B cell (primary cell): Measurements from ENCODE around the gene NEO1. TPM values are rescaled to one million over a fixed set of nuclear protein-coding genes. Genes with fewer than 3 reads are reported as not detected.

Experiments used
- ATAC-seq: fragments of 200-7000 bp; cut with Tn5 transposase; one replicate; pipeline ENCODE4 v1.10.0; 2021; ENCODE audit warnings: low read depth, mild to moderate bottlenecking, moderate number of reproducible peaks, moderate library complexity
- CTCF ChIA-PET: fragments of 350-600 bp; sonication (Branson Sonifier 250); formaldehyde crosslinking; loops from one replicate; lab custom pipeline; 2021; ENCODE audit warnings: antibody characterized with exemption, inconsistent platforms; lab: Charles Lee
- POLR2A ChIA-PET: fragments of 350-600 bp; sonication (Branson Sonifier 250); formaldehyde crosslinking; loops from one replicate; lab custom pipeline; 2021; ENCODE audit warnings: antibody characterized with exemption; lab: Charles Lee
- DNase-seq: peaks from one replicate; pipeline ENCODE4 v3.0.0; 2013
- H2AFZ ChIP-seq: 2 replicates; pipeline ENCODE4 v1.6.1; 2012; ENCODE audit warnings: mild to moderate bottlenecking, low read depth, low read length; ENCODE audit not compliant: insufficient read depth, poor library complexity, severe bottlenecking
- H3K27ac ChIP-seq, 2 donors: 1 replicate in 1 of 2; 2 replicates in 1 of 2; pipeline ENCODE4 v1.5.1; 2012 to 2013; ENCODE audit warnings: low read length in 2 of 2, mild to moderate bottlenecking in 2 of 2, moderate library complexity in 1 of 2
- H3K27me3 ChIP-seq, 4 experiments: fragments of 200-600 bp in 1 of 4; sonication (generic) in 1 of 4; replicated peaks in 1 of 4; 1 replicate in 2 of 4; 2 replicates in 2 of 4; pipeline versions ENCODE4 v1.6.1 to v1.7.0; 2013 to 2016; ENCODE audit warnings: low read length in 3 of 4, mild to moderate bottlenecking in 2 of 4, mixed read lengths in 1 of 4, moderate library complexity in 1 of 4; ENCODE audit not compliant: insufficient read depth in 4 of 4, control insufficient read depth in 3 of 4; ENCODE audit errors: control extremely low read depth in 1 of 4
- H3K36me3 ChIP-seq, 2 experiments: replicated peaks in 1 of 2; 1 replicate in 1 of 2; 2 replicates in 1 of 2; pipeline versions ENCODE4 v1.6.1 to v1.7.1; 2013; ENCODE audit warnings: low read length in 1 of 2; ENCODE audit not compliant: insufficient read depth in 2 of 2, control insufficient read depth in 1 of 2; ENCODE audit errors: control extremely low read depth in 1 of 2, extremely low read depth in 1 of 2
- H3K4me1 ChIP-seq, 2 donors: fragments of 200-600 bp in 1 of 2; sonication (generic) in 1 of 2; 1 replicate in 1 of 2; 2 replicates in 1 of 2; pipeline versions ENCODE4 v1.5.1 to v1.6.1; 2013 to 2017; ENCODE audit warnings: low read length in 2 of 2; ENCODE audit not compliant: control insufficient read depth in 2 of 2, insufficient read depth in 2 of 2
- H3K4me2 ChIP-seq: replicated peaks from 2 replicates; pipeline ENCODE3; 2012; ENCODE audit warnings: mild to moderate bottlenecking, low read depth, low read length; ENCODE audit not compliant: poor library complexity, severe bottlenecking
- H3K4me3 ChIP-seq, 5 experiments: fragments of 200-600 bp in 1 of 5; sonication (generic) in 1 of 5; 1 replicate in 3 of 5; 2 replicates in 2 of 5; pipeline versions ENCODE4 v1.5.1 to v1.7.0; 2011 to 2016; ENCODE audit warnings: low read length in 4 of 5, mild to moderate bottlenecking in 4 of 5, low read depth in 2 of 5, control low read depth in 1 of 5, moderate library complexity in 1 of 5; ENCODE audit not compliant: insufficient read depth in 1 of 5; ENCODE audit errors: control extremely low read depth in 1 of 5, extremely low read depth in 1 of 5
- H3K79me2 ChIP-seq: fragments of 200-600 bp; sonication (generic); one replicate; pipeline ENCODE4 v1.6.0; 2016; ENCODE audit warnings: low read length; ENCODE audit not compliant: control insufficient read depth, insufficient read depth
- H3K9ac ChIP-seq: fragments of 200-600 bp; sonication (generic); 2 replicates; pipeline ENCODE4 v1.6.1; 2017; ENCODE audit warnings: mild to moderate bottlenecking, low read length, moderate library complexity
- H3K9me3 ChIP-seq, 3 donors: one replicate each; pipeline versions ENCODE4 v1.6.1 to v1.7.1; 2013; ENCODE audit warnings: low read length in 2 of 3; ENCODE audit not compliant: control insufficient read depth in 2 of 3, insufficient read depth in 1 of 3; ENCODE audit errors: control extremely low read depth in 1 of 3
- H4K20me1 ChIP-seq: 2 replicates; pipeline ENCODE4 v1.6.0; 2012; ENCODE audit warnings: mild to moderate bottlenecking, low read length; ENCODE audit not compliant: insufficient read depth, control insufficient read depth, poor library complexity, severe bottlenecking
- H3K27ac Mint-ChIP-seq: one replicate; pipeline ENCODE4 v1.8.0; 2021; ENCODE audit warnings: mixed read lengths
- H3K27me3 Mint-ChIP-seq: one replicate; pipeline ENCODE4 v1.8.0; 2021; ENCODE audit warnings: mixed read lengths
- H3K4me1 Mint-ChIP-seq: one replicate; pipeline ENCODE4 v1.8.0; 2021; ENCODE audit warnings: mixed read lengths
- H3K4me3 Mint-ChIP-seq: one replicate; pipeline ENCODE4 v1.8.0; 2021; ENCODE audit warnings: mixed read lengths
- H3K9me3 Mint-ChIP-seq: one replicate; pipeline ENCODE4 v1.8.0; 2022; ENCODE audit warnings: mixed read lengths; ENCODE audit not compliant: insufficient read depth
- CTCF ChIP-seq: fragments of 200-600 bp; IDR thresholded peaks from one replicate; pipeline ENCODE4 v1.8.0; 2022; ENCODE audit warnings: antibody characterized with exemption, mild to moderate bottlenecking
- EZH2 ChIP-seq: IDR thresholded peaks from 2 replicates; pipeline ENCODE4 v1.6.1; 2012; ENCODE audit warnings: borderline replicate concordance, low read depth, mild to moderate bottlenecking, moderate library complexity, low read length; ENCODE audit not compliant: insufficient read depth, poor library complexity, severe bottlenecking
- WGBS: methylation state at CpG from one replicate; pipeline ENCODE4 v1.1.5; 2013; ENCODE audit warnings: missing lambda C conversion rate; ENCODE audit not compliant: insufficient coverage; 5-methylcytosine and 5-hydroxymethylcytosine counted together
- intact Hi-C: fragments of 100-400 bp; cut with micrococcal nuclease; formaldehyde crosslinking; loops from one replicate; pipeline ENCODE4 v1.10.0; 2022
- polyA plus RNA-seq: library from polyadenylated mRNA; depleted of rRNA; stranded (reverse); fragments of >200 nt; gene quantifications from 2 replicates; pipeline ENCODE4 v1.2.3, GENCODE V29; 2012
- total RNA-seq, 2 donors: library from RNA; stranded (reverse); fragments of 120-200 nt in 1 of 2; gene quantifications; 1 replicate in 1 of 2; 2 replicates in 1 of 2; pipeline versions ENCODE4 v1.2.3 to v1.2.4, GENCODE V29; 2013 to 2022

Gene NEO1
- total and polyA plus RNA-seq, 2 donors (not counting 1 experiment from before 2014, with no cell fraction given), result 1.3 to 3.9 TPM

GRCh38 chr15:73026511-73027054 lies 25.7 kb upstream of the NEO1 start:
- ChIA-PET CTCF (interaction anchor here (1.1 kb wide), 1 partner anchor 10 kb away, joined by 3 read pairs; no protein-coding TSS in a partner anchor), POLR2A (no interaction called here)
- Histone ChIP-seq H3K9ac (no peak overlapping the region), H3K4me3 (no peak overlapping the region), H3K79me2 (no peaks in the 10 kb centered on the region), H3K27ac (no peak overlapping the region), H3K4me2 (no peak overlapping the region), H3K4me1 (no peaks in the 10 kb centered on the region), H3K9me3 (no peaks in the 10 kb centered on the region), H4K20me1 (no peaks in the 10 kb centered on the region), H2AFZ (no peak overlapping the region), H3K36me3 (no peaks in the 10 kb centered on the region), H3K27me3 (peaks cover 0 to 6% (median 1%) of the 10 kb centered on the region in 4 experiments)
- no peak overlapping the region for H3K4me3 Mint-ChIP-seq
- intact Hi-C loops, result no loop called here
- DNase-seq (no peak), ATAC-seq (no peak)
- H3K27me3 Mint-ChIP-seq, result peaks cover 48% of the 10 kb centered on the region
- H3K27ac Mint-ChIP-seq, result no peak overlapping the region
- WGBS, result 64% methylated on average over 3 of the region's 4 CpGs
- H3K9me3 Mint-ChIP-seq, result no peaks in the 10 kb centered on the region
- TF ChIP-seq EZH2, result no peak
- no peak for TF ChIP-seq CTCF
- no peaks in the 10 kb centered on the region for H3K4me1 Mint-ChIP-seq

- DNase-seq (no peak), ATAC-seq (no peak)
- H2AFZ ChIP-seq, result no peak overlapping the region
- no peak overlapping the region for H3K27ac ChIP-seq
- 94% methylated on average over 5 of the region's 6 CpGs for WGBS
- Mint-ChIP-seq H3K9me3 (no peaks in the 10 kb centered on the region), H3K4me3 (no peak overlapping the region), H3K4me1 (no peaks in the 10 kb centered on the region), H3K27ac (no peak overlapping the region), H3K27me3 (peaks cover 40% of the 10 kb centered on the region)
- H3K4me1 ChIP-seq, result no peaks in the 10 kb centered on the region
- no peaks in the 10 kb centered on the region for H3K36me3 ChIP-seq
- intact Hi-C loops, result no loop called here
- H4K20me1 ChIP-seq, result no peaks in the 10 kb centered on the region
- H3K9me3 ChIP-seq, result no peaks in the 10 kb centered on the region
- no peak overlapping the region for H3K9ac ChIP-seq
- no peak overlapping the region for H3K4me2 ChIP-seq
- no peaks in the 10 kb centered on the region for H3K79me2 ChIP-seq
- H3K27me3 ChIP-seq, result peaks cover 0 to 6% (median 1%) of the 10 kb centered on the region in 4 experiments
- ChIA-PET CTCF (interaction anchor here (1.1 kb wide), 1 partner anchor 8 kb away, joined by 3 read pairs; no protein-coding TSS in a partner anchor), POLR2A (no interaction called here)
- TF ChIP-seq EZH2 (no peak), CTCF (no peak)
- no peak overlapping the region for H3K4me3 ChIP-seq
These were observed 24.2 kb upstream of the NEO1 start for GRCh38 chr15:73028031-73028430.
